ENCODE measurements around the gene DGCR6L.
"Not testable (repeated sequence)": the region's sequence is repeated elsewhere in the genome, so short reads cannot be mapped to it uniquely, and the experiment has no call there.

Gene DGCR6L

GRCh38 chr22:20308806-20309650 lies 10.8 kb downstream of the DGCR6L start:
- not testable (repeated sequence) for DNase-seq

GRCh38 chr22:20307448-20308447 lies 12.1 kb downstream of the DGCR6L start:
- DNase-seq = not testable (repeated sequence)

DNA sequence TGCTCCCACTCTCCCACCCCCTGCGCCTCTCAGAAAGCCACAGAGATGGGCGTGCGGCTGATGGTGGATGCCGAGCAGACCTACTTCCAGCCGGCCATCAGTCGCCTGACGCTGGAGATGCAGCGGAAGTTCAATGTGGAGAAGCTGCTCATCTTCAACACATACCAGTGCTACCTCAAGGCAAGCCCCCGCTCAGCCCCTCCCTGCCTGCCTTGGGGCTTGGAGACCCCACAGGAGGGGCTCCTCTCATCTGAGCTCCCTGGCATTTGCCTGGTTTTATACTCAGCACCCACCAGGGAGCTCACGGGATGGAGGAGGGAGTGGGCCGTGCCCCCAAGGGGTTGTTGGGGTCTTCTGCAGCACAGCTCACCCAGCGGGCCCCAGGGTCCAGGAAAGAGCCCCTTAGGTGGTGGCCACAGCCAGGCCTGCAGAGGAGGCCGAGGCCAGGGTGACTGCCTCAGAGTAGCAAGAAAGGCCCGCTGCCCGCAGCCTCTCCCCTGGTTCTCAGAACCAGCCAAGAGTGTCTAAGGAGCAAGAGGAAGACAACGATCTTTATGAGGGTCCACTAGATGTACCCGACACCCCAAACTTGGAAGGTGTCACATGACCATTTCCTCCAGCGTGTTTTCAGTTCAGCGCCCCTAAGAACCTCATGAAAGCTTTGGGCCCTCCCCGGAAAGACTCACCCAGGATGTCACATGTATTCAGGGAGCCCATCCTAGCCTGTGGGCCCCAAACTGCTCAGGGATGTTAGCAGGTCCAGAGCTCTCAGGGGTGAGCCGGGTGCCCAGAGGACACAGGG lies 13.0 kb downstream of the DGCR6L start:
- not testable (repeated sequence) for DNase-seq

- no peak for DNase-seq
Measured at GRCh38 chr22:20305894-20306645, 13.8 kb downstream of the DGCR6L start.

DNA sequence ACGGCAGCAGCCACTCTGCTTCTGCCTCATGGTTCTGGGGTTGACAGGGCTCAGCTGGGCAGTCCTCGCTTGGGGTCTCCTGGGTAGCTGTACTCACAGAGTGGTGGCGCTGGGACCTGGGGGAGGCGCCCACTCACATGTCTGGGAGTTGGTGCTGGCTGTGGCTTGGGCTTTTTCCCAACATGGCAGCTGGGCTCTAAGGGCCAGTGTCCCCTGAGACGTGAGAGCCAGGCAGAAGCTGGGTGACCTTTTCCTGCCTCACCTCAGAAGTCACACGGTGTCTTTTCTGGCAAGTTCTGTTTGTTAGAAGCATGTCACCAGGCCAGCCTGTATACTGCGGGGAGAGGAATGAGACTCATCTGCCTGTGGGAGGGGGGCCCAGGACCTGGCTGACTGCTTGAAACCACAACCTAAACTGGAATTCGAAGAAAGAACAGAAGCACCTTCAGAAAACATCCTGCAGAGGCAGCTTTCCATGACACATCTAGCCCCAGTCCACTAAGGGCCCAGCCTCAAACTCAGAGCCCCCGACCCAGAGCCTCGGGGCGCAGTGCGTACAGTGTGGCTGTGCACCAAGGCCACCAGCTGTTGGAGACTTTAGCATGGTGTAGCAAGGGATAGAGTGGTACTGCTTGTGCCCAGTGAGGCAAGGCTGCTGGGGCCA lies 14.5 kb downstream of the DGCR6L start:
- not testable (repeated sequence) for DNase-seq

- DNase-seq = no peak
Measured at GRCh38 chr22:20304646-20305045, 15.2 kb downstream of the DGCR6L start.

DNA sequence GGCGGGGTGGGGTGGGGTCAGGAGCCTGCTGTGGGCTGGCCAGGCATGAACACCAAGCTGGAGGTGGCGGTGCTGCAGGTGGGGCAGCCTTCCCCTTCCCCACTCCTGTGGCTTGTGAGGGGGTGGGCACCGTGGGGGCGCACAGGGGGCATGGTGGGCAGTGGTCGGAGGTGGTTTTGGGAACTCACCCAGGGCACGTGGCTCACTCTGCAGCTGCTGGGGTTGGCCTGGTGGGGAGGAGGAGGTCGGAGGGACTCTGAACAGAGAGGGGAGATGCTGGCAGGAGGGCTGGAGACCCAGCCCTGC lies 16.7 kb downstream of the DGCR6L start:
- DNase-seq = not testable (repeated sequence)

DNA sequence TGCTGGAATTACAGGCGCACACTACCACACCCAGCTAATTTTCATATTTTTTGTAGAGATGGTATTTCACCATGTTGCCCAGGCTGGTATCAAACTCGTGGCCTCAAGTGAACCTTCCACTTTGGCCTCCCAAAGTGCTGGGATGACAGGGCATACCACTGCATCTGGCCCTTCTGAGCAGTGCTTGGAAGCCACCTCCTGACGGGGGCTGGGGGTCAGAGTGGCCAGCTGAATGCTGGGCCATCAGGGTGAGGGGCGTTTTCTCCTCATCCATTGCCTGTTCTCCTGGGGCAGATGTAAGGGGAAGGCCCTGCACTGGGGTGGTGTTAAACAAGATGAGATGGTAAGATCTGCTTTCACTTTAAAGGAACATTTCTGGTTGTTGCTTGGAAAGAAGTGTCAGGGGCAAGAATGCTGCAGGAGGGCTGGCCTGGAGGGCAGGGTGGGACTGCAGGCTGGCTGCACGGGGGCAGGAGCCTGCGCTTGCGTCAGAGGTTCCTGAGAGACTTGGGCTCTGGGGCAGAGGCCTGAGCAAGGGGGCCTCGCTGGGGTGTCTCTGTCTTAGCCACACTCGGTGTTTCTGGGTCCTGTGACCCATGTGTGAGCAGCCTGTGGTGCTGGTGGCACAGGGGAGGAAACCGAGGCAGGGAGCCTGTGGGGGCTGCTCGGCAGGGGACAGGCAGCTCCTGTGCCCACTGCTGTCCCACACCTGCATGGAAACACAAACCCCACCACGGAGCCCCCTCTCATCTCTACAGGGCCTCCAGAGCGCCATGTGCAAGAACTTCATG lies 17.2 kb downstream of the DGCR6L start:
- no peak for DNase-seq

DNA sequence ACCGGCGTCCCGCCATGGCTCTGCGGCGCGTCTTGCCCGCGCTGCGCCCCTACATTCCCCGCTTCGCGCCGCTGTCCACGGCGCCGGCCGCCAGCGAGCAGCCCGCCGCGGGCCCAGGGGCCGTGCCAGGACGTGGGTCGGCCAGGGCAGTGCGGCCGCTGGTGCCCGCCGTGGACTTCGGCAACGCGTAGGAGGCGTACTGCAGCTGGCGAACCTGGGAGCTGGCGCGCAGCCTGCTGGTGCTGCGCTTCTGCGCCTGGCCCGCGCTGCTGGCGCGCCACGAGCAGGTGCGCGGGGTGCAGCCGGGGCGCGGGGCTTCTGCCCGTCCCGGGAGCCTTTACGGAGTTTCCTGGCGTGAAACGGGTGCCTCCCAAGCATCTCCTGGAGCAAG lies 20.1 kb downstream of the DGCR6L start:
- no peak for DNase-seq

GRCh38 chr22:20298803-20299745 lies 20.8 kb downstream of the DGCR6L start:
- peak; percentile 82 for DNase-seq

GRCh38 chr22:20298110-20298802 lies 21.6 kb downstream of the DGCR6L start:
- no peak for DNase-seq

- DNase-seq = no peak
Measured at GRCh38 chr22:20297414-20298109, 22.3 kb downstream of the DGCR6L start.

GRCh38 chr22:20296598-20296997 lies 23.3 kb downstream of the DGCR6L start:
- no peak for DNase-seq

DNA sequence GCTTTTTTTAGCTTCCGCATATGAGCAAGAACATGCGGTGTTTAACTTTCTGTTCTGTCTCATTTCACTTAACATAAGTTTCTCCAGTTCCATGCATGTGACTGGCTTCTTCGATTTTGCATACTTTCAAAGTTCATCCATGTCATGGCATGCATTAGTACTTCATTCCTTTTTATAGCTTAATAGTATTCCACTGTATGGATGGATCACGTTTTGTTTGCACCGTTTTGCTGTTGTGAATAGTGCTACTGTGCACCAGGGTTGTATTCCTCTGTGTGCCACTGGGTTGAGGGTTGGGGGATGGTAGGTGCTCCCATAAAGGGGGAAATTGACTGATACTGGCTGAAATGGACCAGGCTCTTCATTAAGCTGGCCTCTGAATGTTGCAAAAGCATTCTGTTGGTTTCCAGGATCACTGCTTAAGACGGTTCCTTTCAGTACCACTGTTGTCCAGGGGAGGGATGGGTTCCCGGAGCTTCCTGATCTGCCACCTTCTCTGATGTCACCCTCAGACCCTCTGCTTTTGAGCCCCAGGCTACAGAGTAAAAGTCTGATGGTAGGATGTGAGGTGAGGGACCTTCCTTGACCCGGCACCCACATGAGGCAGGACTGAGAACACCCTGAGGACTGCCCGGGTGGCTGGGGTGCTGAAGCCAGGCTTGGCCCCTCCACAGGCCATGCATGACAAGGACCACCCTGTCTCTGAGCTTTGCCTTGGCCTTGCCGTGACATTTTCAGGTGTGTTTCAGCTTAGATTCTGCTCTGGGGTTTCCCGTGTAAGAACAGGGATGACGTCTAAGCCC lies 24.4 kb downstream of the DGCR6L start:
- DNase-seq = no peak

DNA sequence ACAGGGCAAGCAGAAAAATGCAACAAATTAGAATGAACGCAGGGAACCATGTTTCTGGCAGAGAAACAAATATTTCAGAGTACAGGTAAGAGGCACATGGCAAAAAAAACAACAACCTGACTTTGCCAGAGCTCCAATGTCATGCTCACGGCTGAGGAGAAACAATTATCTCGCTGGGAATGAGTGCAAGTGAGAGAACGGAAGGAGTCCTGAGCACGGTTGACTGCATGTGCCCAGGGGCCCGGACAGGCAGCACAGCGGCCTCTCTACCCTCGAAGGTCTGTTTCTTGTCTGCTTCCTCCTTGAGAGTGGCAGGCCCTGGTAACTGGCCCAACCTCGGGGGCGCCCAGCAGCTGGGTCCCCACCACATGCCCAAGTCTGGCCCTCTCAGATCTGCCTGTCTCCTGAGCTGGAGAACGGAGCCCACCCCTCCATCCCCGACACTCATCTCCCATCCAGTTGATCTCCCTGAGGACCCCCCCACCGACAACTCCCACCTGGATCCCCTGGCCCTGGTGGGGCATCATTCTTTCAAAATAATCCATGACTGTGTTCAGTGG lies 27.1 kb downstream of the DGCR6L start:
- no peak for DNase-seq

DNA sequence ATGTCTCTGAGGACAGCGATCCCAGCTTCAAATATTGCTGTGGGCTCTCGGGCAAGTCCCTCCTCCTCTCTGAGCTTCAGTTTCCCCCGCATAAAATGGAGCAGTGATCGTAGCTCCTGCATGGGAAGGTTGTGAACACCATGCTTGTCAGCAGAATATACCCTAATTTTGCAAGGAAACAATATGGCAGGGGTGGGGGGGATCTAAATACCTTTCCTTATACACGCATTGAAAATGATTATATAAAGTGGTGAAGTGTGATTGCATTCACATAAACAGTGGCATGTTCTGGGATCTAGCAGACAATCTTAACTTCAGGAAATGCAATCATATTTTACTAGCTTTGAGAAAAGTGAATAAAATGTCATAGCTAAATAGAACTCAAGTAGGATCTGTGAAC lies 27.8 kb downstream of the DGCR6L start:
- no peak for DNase-seq

GRCh38 chr22:20291604-20292063 lies 28.2 kb downstream of the DGCR6L start:
- DNase-seq = no peak
